ENCODE data around the gene KNL1.
"Not testable (repeated sequence)": the region's sequence is repeated elsewhere in the genome, so short reads cannot be mapped to it uniquely, and the experiment has no call there.

KNL1 gene, protein sequence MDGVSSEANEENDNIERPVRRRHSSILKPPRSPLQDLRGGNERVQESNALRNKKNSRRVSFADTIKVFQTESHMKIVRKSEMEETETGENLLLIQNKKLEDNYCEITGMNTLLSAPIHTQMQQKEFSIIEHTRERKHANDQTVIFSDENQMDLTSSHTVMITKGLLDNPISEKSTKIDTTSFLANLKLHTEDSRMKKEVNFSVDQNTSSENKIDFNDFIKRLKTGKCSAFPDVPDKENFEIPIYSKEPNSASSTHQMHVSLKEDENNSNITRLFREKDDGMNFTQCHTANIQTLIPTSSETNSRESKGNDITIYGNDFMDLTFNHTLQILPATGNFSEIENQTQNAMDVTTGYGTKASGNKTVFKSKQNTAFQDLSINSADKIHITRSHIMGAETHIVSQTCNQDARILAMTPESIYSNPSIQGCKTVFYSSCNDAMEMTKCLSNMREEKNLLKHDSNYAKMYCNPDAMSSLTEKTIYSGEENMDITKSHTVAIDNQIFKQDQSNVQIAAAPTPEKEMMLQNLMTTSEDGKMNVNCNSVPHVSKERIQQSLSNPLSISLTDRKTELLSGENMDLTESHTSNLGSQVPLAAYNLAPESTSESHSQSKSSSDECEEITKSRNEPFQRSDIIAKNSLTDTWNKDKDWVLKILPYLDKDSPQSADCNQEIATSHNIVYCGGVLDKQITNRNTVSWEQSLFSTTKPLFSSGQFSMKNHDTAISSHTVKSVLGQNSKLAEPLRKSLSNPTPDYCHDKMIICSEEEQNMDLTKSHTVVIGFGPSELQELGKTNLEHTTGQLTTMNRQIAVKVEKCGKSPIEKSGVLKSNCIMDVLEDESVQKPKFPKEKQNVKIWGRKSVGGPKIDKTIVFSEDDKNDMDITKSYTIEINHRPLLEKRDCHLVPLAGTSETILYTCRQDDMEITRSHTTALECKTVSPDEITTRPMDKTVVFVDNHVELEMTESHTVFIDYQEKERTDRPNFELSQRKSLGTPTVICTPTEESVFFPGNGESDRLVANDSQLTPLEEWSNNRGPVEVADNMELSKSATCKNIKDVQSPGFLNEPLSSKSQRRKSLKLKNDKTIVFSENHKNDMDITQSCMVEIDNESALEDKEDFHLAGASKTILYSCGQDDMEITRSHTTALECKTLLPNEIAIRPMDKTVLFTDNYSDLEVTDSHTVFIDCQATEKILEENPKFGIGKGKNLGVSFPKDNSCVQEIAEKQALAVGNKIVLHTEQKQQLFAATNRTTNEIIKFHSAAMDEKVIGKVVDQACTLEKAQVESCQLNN (N-terminal part only)
- total RNA-seq = 16.3 reads per million, percentile 42 among the genes with 10 or more reads in this experiment

DNA sequence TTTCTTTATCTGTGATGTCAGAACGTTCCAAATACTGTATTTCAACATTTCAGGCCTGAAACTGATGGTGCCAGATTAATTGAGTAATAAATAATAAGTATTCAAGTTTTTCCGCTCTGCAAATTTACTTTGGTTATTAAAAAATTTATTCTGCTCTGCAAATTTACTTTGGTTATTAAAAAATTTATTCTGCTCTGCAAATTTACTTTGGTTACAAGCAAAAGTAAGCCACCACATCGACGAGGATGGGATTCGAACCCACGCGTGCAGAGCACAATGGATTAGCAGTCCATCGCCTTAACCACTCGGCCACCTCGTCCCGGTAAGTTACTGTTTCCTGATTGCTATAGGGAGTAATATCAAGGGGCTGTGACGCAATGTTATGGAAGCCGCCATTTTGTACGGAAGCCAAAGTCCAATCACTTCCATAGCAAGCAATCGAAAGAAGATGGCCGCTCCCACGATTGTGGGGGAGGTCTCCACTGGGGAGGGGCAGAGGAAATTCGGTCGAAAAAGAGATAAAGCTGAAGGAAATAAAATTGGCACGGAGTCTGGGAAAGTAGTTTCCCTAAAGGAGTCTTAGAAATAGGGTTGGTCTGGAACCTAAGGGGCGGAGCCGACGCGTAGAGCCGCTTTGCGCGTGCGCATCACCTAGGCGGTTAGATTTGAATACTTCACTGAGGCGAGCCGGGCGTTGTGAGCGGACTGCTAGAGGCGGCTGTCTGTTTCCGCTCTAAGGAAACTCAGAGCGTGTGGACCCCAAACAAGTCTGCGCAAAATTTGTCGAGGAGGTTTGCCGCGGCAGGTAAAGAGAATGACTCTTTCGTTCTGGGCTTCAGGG lies at the start of gene KNL1:
Gene KNL1 (plus strand): TSS at position 662 of the 841 bp plus-strand sequence. CDS start 8,683 bp downstream, outside the sequence.
- peak; percentile 84 for DNase-seq

GRCh38 chr15:40545457-40545856 lies 48.6 kb upstream of the KNL1 start:
- DNase-seq = no peak

DNA sequence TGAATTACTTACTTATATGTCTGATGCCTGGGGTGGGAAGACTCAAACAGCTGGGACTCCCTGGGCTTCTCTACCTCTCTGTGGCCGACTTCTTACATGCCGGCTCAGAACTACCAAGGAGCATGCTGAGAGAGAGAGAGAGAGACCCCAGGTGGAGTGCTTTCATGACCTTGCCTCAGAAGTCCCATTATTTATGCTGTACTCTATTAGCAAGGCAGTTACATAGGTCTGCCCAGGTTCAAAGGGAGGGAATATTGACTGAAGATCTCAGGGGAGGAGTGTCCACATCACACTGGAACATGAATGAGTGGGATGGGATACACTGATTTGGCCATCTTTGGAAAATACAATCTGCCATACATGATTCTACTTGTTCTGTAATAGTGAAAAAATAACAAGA lies 45.4 kb upstream of the KNL1 start:
- no peak for DNase-seq

DNA sequence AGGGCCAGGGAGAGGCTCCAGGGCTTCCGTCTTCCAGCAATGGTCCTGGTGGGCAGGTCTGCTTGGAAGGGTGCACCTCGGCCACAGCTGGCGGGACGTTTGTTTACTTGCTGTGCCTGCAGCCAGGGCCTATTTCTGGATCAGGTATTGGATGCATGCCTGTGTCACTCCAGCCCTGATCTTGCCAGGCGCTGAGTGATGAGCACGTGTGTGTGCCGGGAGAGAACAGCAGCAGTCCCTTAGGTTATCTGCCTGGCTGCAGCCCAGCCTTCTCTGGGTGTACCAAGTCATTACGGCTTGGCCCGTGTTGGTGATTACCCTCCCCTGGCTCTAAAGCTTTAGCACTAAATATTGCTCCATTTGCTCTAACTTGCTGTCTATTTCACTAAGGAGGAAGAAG lies 44.2 kb upstream of the KNL1 start:
- DNase-seq = no peak

GRCh38 chr15:40550341-40551037 lies 43.6 kb upstream of the KNL1 start:
- no peak for DNase-seq

GRCh38 chr15:40554161-40554525 lies 39.9 kb upstream of the KNL1 start:
- no peak for DNase-seq

DNA sequence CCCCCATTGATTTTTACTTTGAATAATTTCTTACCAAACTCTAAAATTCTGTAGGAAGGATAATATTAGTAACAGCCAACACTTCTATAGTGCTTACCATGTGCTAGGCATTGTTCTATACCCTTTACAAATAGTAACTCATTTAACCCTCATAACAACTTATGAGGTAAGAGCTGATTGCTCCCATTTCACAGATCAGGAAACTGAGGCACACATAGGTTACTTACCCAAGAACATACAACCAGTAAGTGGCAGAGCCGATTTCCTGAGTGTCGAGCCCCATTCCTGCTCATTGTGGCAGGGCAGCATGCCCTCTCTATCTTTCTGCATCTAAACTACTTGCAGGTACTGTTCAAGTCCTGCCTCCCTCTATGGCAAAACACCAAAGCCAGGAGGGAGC lies 38.2 kb upstream of the KNL1 start:
- no peak for DNase-seq

GRCh38 chr15:40558952-40559742 lies 34.9 kb upstream of the KNL1 start:
- no peak for DNase-seq

- DNase-seq = no peak
Observed at GRCh38 chr15:40562691-40563090, 31.4 kb upstream of the KNL1 start.

GRCh38 chr15:40563426-40563825 lies 30.6 kb upstream of the KNL1 start:
- no peak for DNase-seq

DNA sequence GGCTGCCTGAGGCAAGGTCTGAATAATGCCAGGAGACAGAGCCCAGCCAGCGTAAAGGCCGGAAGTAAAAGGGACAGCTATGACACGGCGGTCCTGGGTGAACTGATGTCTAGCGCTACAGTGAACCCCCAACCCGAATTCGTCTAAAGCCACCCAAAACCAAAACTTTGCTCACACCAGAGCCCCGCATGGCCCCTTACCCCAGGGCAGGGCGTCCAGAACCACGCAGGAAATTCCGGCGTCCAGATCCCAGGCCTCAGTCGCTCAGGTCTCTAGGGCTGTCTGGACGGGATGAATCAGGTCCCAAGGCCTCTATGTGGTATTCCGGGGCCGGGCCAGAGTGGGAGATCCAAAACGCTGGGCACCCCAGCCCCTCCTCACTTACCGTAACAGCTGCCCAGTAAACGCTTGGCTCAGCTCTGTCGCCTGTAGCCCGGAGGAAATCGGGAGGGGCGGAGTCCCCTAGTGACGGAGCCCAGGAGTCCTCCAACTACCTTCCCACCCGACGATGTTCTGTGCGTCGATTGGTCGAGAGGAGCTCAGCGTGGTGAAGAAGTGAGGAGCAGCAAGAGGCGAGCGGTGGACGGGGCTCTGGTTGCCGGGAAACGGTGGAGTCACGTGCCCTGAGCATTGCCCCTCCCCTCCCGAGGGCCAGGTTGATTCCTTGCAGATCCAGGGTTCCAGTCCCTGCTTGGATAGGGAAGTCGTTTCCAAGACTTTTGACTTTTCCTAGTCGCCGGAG lies 29.3 kb upstream of the KNL1 start, which contains the start of gene CCDC32:
Gene CCDC32 (minus strand): TSS at position 452 of the 742 bp plus-strand sequence. CDS start 2,027 bp downstream, outside the sequence.
- peak; percentile 94 for DNase-seq

- DNase-seq = no peak
Observed at GRCh38 chr15:40565333-40566238, 28.5 kb upstream of the KNL1 start.

GRCh38 chr15:40567111-40567510 lies 26.9 kb upstream of the KNL1 start:
- DNase-seq = no peak

GRCh38 chr15:40569129-40569953 lies 24.7 kb upstream of the KNL1 start, which contains the start of gene RPUSD2:
Gene RPUSD2, plus strand, starts transcription at chr15:40569299. Its CDS starts 39 bp downstream, at chr15:40569338.
- DNase-seq = peak; percentile 93

GRCh38 chr15:40575113-40575512 lies 18.9 kb upstream of the KNL1 start:
- DNase-seq = no peak

DNA sequence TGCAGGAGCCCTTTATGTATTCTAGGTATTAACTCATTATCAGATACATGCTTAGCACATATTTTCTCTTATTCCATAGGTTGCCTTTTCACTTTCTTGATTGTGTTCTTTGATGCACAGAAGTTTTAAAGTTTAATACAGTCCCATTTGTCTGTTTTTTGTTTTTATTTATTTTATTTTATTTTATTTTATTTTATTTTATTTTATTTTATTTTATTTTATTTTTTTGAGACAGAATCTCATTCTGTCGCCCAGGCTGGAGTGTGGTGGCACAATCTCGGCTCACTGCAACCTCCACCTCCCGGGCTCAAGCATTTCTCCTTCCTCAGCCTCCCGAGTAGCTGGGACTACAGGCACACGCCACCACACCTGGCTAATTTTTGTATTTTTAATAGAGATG lies 17.1 kb upstream of the KNL1 start:
- not testable (repeated sequence) for DNase-seq

DNA sequence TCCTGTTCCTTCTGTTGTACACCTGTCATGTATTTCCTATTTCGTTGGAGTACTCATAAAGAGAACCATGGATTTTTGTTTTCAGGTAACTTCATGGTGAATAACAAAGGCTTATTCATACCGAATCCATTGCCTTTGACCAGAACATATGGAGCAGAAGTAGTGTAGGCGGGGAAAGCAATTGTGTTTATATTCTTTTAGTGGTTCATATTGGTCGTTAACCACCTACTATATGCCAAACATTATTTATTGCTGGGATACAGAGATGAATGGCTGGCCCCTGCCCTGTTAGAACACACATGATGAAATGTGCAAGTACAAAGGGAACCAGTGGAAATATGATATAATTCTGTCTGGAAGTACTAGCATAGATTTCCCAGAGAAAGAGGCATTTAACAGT lies 15.2 kb upstream of the KNL1 start:
- no peak for DNase-seq

Measured in effector CD4-positive, alpha-beta T cell (primary cell).